D721Med (cell line): Measurements from ENCODE around the gene CASP1.

Experiments
- DNase-seq: peaks from one replicate; pipeline ENCODE4 v3.0.0; 2011; ENCODE audit warnings: low spot score; ENCODE audit not compliant: insufficient read length
- FAIRE-seq: peaks from 2 replicates; lab custom pipeline; 2011; peaks lifted over from hg19 to GRCh38; lab: Jason Lieb, UNC
- CTCF ChIP-seq: IDR thresholded peaks from 2 replicates; pipeline ENCODE4 v1.5.1; 2012; ENCODE audit warnings: mild to moderate bottlenecking, control low read depth; ENCODE audit not compliant: insufficient read depth; ENCODE audit errors: missing control alignments

CASP1 gene

GRCh38 chr11:105033781-105034180 lies 1.2 kb downstream of the CASP1 start:
- FAIRE-seq: no peak
- DNase-seq: no peak
- TF ChIP-seq CTCF: no peak

DNA sequence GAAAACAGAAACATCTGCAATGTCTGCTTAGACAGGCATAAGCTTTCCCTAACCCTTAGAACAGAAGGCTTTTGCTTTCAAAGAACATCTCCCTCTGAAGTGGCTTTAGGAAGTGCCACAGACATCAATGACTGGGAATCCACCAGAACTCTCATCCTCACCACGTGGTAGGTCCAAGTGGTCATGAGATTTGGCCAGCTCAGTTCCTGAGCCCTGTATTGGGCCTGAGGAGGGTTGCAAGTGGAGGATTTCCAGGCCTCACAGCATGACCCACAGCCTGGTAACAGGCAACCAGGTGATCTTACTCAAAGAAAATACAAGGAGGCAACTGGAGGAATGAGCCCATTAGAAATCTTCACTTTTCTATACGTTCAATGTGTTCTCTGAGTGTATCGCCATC lies 1.6 kb downstream of the CASP1 start:
- no peak for FAIRE-seq

DNA sequence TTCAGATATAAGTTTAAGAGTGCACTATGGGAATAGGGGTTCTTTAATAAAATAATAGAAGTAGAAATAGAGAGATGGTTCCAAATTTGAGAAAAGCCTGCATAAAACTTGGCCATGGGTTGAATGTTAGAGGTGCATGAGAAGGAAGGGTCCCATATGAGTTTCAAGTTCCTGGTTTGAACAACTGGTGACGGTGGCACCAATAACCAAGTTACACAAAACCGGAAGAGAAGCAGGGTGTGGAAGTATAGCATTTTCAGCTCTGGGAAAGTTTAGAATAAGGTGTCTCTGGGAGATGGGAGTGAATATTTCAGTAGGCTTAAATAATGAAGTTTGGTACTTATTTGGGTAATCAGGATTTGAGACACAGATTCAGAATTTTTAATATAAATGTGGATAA lies 2.4 kb downstream of the CASP1 start:
- TF ChIP-seq CTCF: no peak
- DNase-seq: no peak
- FAIRE-seq: no peak

More for the DNA sequence above, 1.6 kb downstream of the CASP1 start:
- no peak for TF ChIP-seq CTCF
- no peak for DNase-seq

GRCh38 chr11:105027678-105028077 lies 7.3 kb downstream of the CASP1 start:
- FAIRE-seq: no peak
- DNase-seq: no peak
- TF ChIP-seq CTCF: no peak

DNA sequence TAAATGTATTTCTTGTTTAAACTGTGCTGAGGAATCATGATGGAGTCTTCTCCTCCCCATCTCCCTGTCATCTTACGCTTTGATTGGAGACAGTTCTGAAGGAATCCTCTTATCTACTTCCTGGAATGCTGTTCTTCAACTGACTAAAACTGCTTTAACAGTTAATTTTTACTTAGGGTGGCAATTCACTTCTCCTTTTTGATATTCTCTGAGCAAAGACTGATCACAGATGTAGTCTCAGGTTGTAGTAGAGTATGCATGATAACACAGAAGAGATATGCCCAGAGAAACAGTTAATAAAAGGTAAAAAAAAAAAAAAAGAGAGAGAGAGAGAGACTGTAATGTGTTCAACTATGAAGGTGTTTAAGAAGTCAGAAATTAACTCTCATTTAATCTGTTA lies 10.6 kb downstream of the CASP1 start:
- DNase-seq (no peak), FAIRE-seq (no peak)
- TF ChIP-seq CTCF: no peak

DNA sequence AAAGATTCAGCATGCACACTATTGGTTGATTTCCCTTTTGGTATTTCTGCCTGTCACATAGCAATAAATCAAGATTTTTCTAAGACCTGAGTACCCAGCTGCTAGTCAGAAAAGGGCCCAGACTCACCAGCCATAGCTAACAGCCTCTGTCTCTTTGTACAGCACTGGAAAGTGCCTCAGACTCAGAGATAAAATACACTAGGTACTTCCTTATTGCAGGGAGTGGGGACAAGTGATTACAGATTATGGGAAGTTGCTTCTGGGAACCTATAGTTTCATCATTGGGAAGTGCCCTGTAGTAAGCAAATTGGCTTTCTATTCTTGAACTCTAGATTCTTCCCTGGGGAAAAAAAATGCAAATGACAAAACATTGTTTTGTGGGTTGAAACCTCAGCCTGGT lies 11.9 kb downstream of the CASP1 start, which contains the start of gene CASP5:
CASP5 (minus strand) TSS at position 166 of the 400 bp plus-strand sequence; CDS start at position 134, 32 bp downstream.
- TF ChIP-seq CTCF: no peak
- FAIRE-seq: no peak
- no peak for DNase-seq

DNA sequence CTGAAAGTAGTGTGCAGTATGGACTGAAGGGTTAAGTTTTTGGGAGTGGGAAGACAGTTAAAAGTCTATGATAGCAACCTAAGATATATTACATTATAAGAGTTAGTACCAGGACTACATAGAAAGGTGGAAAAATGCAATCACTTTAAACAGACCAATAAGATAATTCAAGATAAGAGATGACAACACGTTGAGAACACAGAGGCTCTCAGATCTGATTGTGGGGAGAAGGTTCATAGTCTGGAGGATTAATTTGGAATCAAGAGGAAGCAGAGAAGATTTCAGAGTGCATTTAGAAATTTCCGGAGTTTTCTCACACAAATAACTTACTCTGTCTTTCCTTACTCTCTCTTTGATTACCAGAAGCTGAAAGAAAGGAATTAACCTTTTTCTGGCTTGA lies 12.4 kb downstream of the CASP1 start:
- no peak for TF ChIP-seq CTCF
- DNase-seq: no peak
- no peak for FAIRE-seq
